Smooth muscle cell (in vitro differentiated cells): ENCODE measurements around the gene OPRM1. TPM values are rescaled to one million over a fixed set of nuclear protein-coding genes. Genes with fewer than 3 reads are reported as not detected.
A peak's percentile ranks its signal among the peaks of the same experiment; 100 is the strongest.

ENCODE experiments used
- DNase-seq: peaks from one replicate; lab custom pipeline; 2025; ENCODE audit not compliant: unreplicated experiment; lab: John Stamatoyannopoulos, UW
- H2AFZ ChIP-seq: fragments of 200-600 bp; sonication (generic); 2 replicates; pipeline ENCODE4 v1.6.0; 2016; ENCODE audit warnings: antibody characterized with exemption, low read depth, mild to moderate bottlenecking
- H3F3A ChIP-seq: fragments of 200-600 bp; sonication (generic); 2 replicates; pipeline ENCODE4 v1.6.0; 2017; ENCODE audit warnings: antibody characterized with exemption, low read depth
- H3K27ac ChIP-seq: fragments of 200-600 bp; sonication (generic); 2 replicates; pipeline ENCODE4 v1.5.1; 2016; ENCODE audit warnings: low read depth, mild to moderate bottlenecking
- H3K27me3 ChIP-seq: fragments of 200-600 bp; sonication (generic); 2 replicates; pipeline ENCODE4 v1.6.1; 2016; ENCODE audit warnings: low read depth, mild to moderate bottlenecking
- H3K36me3 ChIP-seq: fragments of 200-600 bp; sonication (generic); 2 replicates; pipeline ENCODE4 v1.5.1; 2016; ENCODE audit warnings: low read depth
- H3K4me1 ChIP-seq: fragments of 200-600 bp; sonication (generic); 2 replicates; pipeline ENCODE4 v1.5.1; 2016; ENCODE audit warnings: low read depth
- H3K4me2 ChIP-seq: fragments of 200-600 bp; sonication (generic); 2 replicates; pipeline ENCODE4 v1.6.0; 2016; ENCODE audit warnings: mild to moderate bottlenecking
- H3K4me3 ChIP-seq: fragments of 200-600 bp; sonication (generic); 2 replicates; pipeline ENCODE4 v1.5.1; 2016; ENCODE audit warnings: mild to moderate bottlenecking
- H3K79me2 ChIP-seq: fragments of 200-600 bp; sonication (generic); 2 replicates; pipeline ENCODE4 v1.6.0; 2016; ENCODE audit warnings: low read depth, mild to moderate bottlenecking
- H3K9ac ChIP-seq: fragments of 200-600 bp; sonication (generic); 2 replicates; pipeline ENCODE4 v1.6.0; 2016; ENCODE audit warnings: low read depth
- H3K9me3 ChIP-seq: fragments of 200-600 bp; sonication (generic); replicated peaks from 2 replicates; pipeline ENCODE4 v1.5.1; 2016; ENCODE audit warnings: low read depth
- H4K20me1 ChIP-seq: fragments of 200-600 bp; sonication (generic); 2 replicates; pipeline ENCODE4 v1.6.0; 2016; ENCODE audit warnings: low read depth
- WGBS: methylation state at CpG from one replicate; pipeline ENCODE4 v1.1.7; 2016; ENCODE audit warnings: low lambda C conversion rate; 5-methylcytosine and 5-hydroxymethylcytosine counted together
- polyA plus RNA-seq: library from polyadenylated mRNA; unstranded; fragments of >200 nt; fragmentation: Nextera tagmentation; extraction: Ambion mirVana; gene quantifications from 2 replicates; pipeline ENCODE4 v1.2.1, GENCODE V29; 2016
- total RNA-seq: library from RNA; depleted of rRNA; stranded (reverse); fragments of >200 nt; gene quantifications from 2 replicates; pipeline ENCODE4 v1.2.3, GENCODE V29; 2014
- TF ChIP-seq, protein P1 (sequence below): fragments of 200-600 bp; sonication (generic); IDR thresholded peaks from 2 replicates; pipeline ENCODE4 v1.5.1; 2017; ENCODE audit warnings: borderline replicate concordance, mild to moderate bottlenecking, antibody characterized with exemption; ENCODE audit not compliant: insufficient read depth, poor library complexity, severe bottlenecking

Gene OPRM1
- total and polyA plus RNA-seq, 2 experiments from 2014 or later: not detected

DNA sequence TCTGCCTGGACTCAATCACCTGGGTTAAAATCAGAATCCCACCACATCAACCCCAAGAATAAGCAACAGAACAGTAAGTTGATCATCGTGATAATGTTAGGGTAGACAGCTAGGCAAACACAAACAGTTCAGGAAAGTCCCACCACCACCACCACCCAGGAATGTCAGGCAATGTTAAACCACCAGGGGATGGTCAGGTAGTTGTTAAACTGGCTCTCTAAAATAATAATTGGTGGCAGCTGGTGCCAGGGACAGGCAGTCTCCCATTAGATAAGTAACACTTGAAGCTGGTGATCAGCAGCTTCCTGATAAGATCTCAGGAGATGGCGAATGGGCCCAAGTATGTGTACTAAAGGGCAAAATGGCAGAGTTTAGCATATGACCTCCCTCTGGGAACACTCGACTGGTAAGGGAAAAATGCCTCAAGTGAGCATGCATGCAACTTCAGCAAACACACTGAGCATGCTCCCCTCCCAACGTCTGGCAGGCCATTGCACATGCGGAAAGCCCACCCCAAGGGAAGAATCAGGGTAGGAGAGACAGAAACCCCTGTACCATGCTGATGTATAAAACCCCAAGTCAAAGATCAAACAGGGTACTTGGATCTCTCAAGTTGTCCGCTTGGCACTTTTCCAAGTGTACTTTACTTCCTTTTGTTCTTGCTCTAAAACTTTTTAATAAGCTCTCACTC is 250.9 kb downstream of the OPRM1 start:
- no peaks in the 10 kb centered on the region for H3K36me3 ChIP-seq

DNA sequence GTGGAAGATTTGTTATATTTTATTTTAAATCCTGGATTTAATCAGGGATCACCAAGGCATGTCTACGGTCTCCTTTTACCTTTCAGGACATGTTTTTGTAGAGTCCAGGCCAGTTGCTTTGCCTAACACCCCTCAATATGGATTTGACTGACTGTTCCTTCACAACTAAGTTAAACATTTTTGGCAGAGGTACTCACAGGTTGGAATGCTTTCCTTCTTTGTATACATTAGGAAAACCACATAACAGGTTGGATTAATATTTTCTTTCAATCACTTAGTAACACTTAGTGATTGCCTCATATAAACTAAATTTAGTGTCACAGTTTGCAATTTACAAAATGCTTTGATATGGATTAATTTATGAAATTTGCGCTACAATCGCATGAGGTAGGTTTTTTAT is 253.0 kb downstream of the OPRM1 start:
- H3F3A ChIP-seq: no peaks in the 10 kb centered on the region
- TF ChIP-seq, protein P1, sequence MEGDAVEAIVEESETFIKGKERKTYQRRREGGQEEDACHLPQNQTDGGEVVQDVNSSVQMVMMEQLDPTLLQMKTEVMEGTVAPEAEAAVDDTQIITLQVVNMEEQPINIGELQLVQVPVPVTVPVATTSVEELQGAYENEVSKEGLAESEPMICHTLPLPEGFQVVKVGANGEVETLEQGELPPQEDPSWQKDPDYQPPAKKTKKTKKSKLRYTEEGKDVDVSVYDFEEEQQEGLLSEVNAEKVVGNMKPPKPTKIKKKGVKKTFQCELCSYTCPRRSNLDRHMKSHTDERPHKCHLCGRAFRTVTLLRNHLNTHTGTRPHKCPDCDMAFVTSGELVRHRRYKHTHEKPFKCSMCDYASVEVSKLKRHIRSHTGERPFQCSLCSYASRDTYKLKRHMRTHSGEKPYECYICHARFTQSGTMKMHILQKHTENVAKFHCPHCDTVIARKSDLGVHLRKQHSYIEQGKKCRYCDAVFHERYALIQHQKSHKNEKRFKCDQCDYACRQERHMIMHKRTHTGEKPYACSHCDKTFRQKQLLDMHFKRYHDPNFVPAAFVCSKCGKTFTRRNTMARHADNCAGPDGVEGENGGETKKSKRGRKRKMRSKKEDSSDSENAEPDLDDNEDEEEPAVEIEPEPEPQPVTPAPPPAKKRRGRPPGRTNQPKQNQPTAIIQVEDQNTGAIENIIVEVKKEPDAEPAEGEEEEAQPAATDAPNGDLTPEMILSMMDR: no peak
- peak overlapping the region; percentile 40 for H3K9ac ChIP-seq
- H3K9me3 ChIP-seq: no peaks in the 10 kb centered on the region
- no peak for DNase-seq
- peak overlapping the region; percentile 54 for H2AFZ ChIP-seq
- H3K4me2 ChIP-seq: no peak overlapping the region
- no peaks in the 10 kb centered on the region for H3K79me2 ChIP-seq
- H3K36me3 ChIP-seq: no peaks in the 10 kb centered on the region
- H3K4me3 ChIP-seq: no peak overlapping the region
- no peaks in the 10 kb centered on the region for H3K27me3 ChIP-seq
- WGBS: 81% methylated on average over 3 of the region's 3 CpGs
- H3K4me1 ChIP-seq: no peaks in the 10 kb centered on the region
- peak overlapping the region; percentile 80 for H3K27ac ChIP-seq
- no peaks in the 10 kb centered on the region for H4K20me1 ChIP-seq

More for the DNA sequence above, 250.9 kb downstream of the OPRM1 start:
- H2AFZ ChIP-seq: no peak overlapping the region
- WGBS: 83% methylated on average over 6 of the region's 6 CpGs
- no peaks in the 10 kb centered on the region for H3K9me3 ChIP-seq
- H3K4me3 ChIP-seq: no peak overlapping the region
- DNase-seq: no peak
- H3K4me2 ChIP-seq: no peak overlapping the region
- no peaks in the 10 kb centered on the region for H4K20me1 ChIP-seq
- H3K27me3 ChIP-seq: no peaks in the 10 kb centered on the region
- no peak overlapping the region for H3K9ac ChIP-seq
- H3F3A ChIP-seq: no peaks in the 10 kb centered on the region
- TF ChIP-seq, protein P1: no peak
- no peaks in the 10 kb centered on the region for H3K4me1 ChIP-seq
- H3K79me2 ChIP-seq: no peaks in the 10 kb centered on the region
- no peak overlapping the region for H3K27ac ChIP-seq

DNA sequence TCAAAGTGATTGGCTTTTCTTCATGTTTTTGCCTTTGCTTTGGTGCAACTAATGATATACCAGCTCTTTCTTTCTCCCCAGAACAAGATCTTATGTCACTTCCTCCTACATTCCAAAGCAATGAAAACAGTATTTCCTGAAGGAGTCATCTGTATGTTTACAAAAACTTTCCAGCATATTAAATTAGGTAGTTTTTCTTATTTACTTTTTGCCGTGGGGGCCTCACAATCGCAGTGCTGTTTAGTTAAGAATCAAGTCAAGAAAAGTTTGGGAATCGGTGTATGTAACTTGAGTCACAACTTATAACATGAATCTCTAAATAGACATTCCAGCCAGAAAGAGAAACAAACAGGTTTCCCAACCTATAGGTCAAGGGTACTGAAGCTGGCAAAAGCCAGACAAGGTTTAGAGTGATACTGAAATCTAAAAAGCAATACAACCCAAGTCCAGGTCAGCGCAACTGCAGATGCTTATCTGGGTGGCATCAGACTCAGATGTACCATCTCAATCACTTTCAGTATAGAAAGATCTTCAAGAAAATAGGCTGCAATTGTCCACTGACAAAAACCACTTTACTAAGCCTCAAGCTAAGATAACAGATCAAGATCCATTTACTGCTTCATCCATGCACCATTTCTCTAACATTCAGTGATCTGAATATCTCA is 253.9 kb downstream of the OPRM1 start:
- Histone ChIP-seq H3K4me3 (no peak overlapping the region), H3K27ac (peak overlapping the region; percentile 80)
- DNase-seq: no peak

More for the DNA sequence above, 253.9 kb downstream of the OPRM1 start:
- Histone ChIP-seq H3F3A (no peaks in the 10 kb centered on the region), H3K27me3 (no peaks in the 10 kb centered on the region), H3K4me1 (no peaks in the 10 kb centered on the region), H3K79me2 (no peaks in the 10 kb centered on the region), H3K4me2 (peak overlapping the region; percentile 16), H3K9me3 (no peaks in the 10 kb centered on the region), H3K9ac (peak overlapping the region; percentile 26), H4K20me1 (no peaks in the 10 kb centered on the region), H3K36me3 (no peaks in the 10 kb centered on the region), H2AFZ (peak overlapping the region; percentile 54)
- TF ChIP-seq, protein P1: no peak
- WGBS: 44% methylated on average over 4 of the region's 4 CpGs
